NT2/D1 (cell line): ENCODE data around the gene RAB4A.

ENCODE experiments used
- SUZ12 ChIP-seq: IDR thresholded peaks from 2 replicates; pipeline ENCODE4 v1.6.1; 2011; ENCODE audit not compliant: insufficient read length, insufficient read depth; ENCODE audit errors: extremely low read depth
- YY1 ChIP-seq: IDR thresholded peaks from 2 replicates; pipeline ENCODE4 v1.6.1; 2011; ENCODE audit not compliant: insufficient read length, insufficient read depth
- ZNF274 ChIP-seq: IDR thresholded peaks from 2 replicates; pipeline ENCODE4 v1.6.1; 2011; ENCODE audit warnings: mild to moderate bottlenecking, low read depth, low read length

- TF ChIP-seq ZNF274: no peak
- no peak for TF ChIP-seq SUZ12
- no peak for TF ChIP-seq YY1
Measured at GRCh38 chr1:229298887-229299503, 28.1 kb downstream of the RAB4A start.
